ENCODE measurements around the gene CCDC107. TPM values are rescaled to one million over a fixed set of nuclear protein-coding genes. Genes with fewer than 3 reads are reported as not detected.

The CCDC107 gene
- total RNA-seq, 2 donors from 2014 or later, result 12.0 to 21.5 TPM

DNA sequence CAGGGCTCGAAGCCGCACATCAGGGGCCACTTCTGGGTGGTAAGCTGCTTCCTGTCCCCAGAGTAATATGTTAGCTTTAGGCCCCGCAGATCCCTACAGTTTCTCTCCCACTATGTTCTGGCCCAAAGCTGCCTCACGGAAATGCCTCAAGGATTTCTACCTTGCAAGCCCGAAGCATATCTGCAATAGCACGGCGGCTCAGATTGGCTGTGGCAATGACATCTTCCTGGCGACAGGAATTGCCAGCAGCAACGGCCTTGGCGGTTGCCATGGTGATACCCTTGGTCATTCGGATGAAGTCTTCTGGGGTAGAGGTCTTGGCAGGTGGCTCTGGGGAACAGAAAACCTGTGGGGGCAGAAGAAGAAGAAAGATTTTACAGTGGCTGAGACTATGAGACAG lies 41.9 kb downstream of the CCDC107 start:
- Mint-ChIP-seq H3K27me3 (no peaks in the 10 kb centered on the region), H3K4me3 (no peak overlapping the region), H3K27ac (no peak overlapping the region), H3K4me1 (ENCODE audit: low read depth in 2 of 2) (peaks cover 8 to 13% of the 10 kb centered on the region in 2 donors), H3K36me3 (peaks cover 16% of the 10 kb centered on the region), H3K9me3 (no peaks in the 10 kb centered on the region)
- ATAC-seq, result no peak
- DNase-seq (ENCODE audit: low spot score), result no peak

DNA sequence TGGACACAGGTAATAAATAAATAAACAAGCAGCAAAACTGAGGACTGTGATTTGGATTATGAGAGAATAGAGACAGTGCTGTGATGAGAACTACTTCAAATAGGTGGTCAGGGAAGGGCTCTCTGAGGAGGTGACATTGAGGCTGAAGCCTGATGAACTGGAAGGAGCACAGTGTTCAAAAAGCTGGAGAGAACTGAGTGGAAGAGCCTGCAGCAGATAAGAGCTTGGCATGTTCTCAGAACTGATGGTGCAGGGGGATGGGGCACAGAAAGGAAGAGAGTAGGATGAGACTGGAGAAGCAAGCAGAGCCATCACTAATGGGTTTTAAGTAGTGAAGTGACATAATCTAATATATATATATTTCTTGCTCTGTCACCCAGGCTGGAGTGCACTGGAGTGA lies 42.9 kb downstream of the CCDC107 start:
- ATAC-seq (no peak), DNase-seq (ENCODE audit: low spot score) (no peak)
- no peak overlapping the region for H3K27ac Mint-ChIP-seq
- no peak overlapping the region for H3K4me3 Mint-ChIP-seq
- H3K36me3 Mint-ChIP-seq, result peaks cover 16% of the 10 kb centered on the region
- no peaks in the 10 kb centered on the region for H3K9me3 Mint-ChIP-seq
- H3K27me3 Mint-ChIP-seq, result no peaks in the 10 kb centered on the region
- H3K4me1 Mint-ChIP-seq (ENCODE audit: low read depth in 2 of 2), result peaks cover 8 to 13% of the 10 kb centered on the region in 2 donors

DNA sequence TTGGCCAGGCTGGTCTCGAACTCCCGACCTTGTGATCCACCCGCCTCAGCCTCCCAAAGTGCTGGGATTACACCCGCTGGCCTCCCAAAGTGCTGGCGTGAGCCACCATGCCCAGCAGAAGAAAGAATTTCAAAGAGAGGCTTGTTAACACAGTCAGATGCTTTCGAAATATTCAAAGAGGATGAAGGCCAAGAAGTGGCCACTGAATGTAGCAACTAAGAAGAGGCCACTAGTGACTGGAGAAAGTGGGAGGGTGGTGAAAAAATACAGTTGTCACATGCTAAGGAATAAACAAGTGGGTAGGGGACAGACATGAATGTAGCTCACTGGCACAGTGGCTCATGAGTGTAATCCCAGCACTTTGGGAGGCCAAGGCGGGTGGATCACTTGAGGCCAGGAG lies 44.6 kb downstream of the CCDC107 start:
- Mint-ChIP-seq H3K9me3 (no peaks in the 10 kb centered on the region), H3K36me3 (peaks cover 14% of the 10 kb centered on the region), H3K4me1 (ENCODE audit: low read depth in 2 of 2) (peaks cover 0 to 6% of the 10 kb centered on the region in 2 donors), H3K4me3 (no peak overlapping the region), H3K27me3 (no peaks in the 10 kb centered on the region), H3K27ac (no peak overlapping the region)
- no peak for DNase-seq (ENCODE audit: low spot score)
- ATAC-seq, result no peak

DNA sequence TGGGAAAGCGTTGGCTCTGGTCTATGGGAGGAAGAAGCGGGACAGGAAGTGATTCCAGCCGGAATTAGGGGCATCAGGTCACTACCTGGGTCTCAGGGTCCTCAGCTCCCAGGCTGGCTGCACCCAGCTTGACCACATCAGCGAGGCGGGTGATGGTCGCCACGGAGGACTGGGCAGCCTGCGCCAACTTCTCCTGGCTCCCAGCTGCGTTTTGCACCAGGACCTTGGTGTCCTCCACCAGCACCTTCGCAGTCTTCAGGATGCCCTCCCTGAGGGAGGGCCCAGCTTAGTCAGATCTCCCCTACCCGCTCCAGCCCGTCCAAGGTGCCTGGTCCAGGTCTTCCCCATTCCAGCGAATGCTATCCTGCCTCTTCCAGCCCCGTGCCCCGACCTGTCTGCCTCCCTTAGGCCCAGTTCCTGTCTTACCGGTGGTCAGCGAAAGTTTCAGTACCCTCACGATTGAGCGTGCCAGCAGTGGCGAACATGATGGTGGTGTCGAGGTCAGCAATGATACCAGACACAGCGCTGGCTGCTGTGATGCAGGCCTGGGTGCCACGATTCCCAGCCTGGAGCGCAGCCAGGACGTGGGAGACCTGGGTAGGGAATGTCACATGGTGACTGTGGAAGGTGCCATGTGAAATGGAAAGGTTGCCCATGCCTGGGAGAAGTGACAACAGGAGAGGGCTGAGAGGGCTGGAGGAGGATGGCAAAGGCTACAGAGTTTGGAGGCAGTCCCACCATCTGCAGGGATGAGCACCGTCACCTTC lies 46.0 kb downstream of the CCDC107 start:
- H3K9me3 Mint-ChIP-seq, result no peaks in the 10 kb centered on the region
- ATAC-seq (no peak), DNase-seq (ENCODE audit: low spot score) (no peak)
- no peak overlapping the region for H3K27ac Mint-ChIP-seq
- H3K36me3 Mint-ChIP-seq, result peaks cover 28% of the 10 kb centered on the region
- H3K27me3 Mint-ChIP-seq, result no peaks in the 10 kb centered on the region
- no peak overlapping the region for H3K4me3 Mint-ChIP-seq
- H3K4me1 Mint-ChIP-seq (ENCODE audit: low read depth in 2 of 2), result peaks cover 0 to 7% of the 10 kb centered on the region in 2 donors

DNA sequence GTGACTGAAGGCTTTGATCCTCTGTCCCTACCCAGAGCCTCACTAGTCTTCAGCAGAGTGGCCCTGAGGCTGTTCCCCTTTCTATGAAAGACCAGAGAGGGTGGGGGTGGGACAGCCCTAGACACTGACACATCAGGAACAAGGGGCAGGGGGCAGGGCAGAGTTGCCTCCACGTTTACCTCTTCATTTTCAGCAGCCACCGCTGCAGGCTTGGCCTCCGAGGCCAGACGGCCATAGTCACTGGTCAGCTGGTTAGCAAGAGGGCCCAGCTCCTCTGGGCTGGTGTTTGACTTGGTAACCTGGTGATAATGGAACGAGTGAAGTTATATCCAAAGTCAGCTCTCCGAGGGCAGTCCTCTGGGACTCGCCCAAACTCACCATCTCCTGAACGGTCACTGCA lies 47.3 kb downstream of the CCDC107 start:
- H3K9me3 Mint-ChIP-seq, result no peaks in the 10 kb centered on the region
- no peaks in the 10 kb centered on the region for H3K27me3 Mint-ChIP-seq
- DNase-seq (ENCODE audit: low spot score) (no peak), ATAC-seq (no peak)
- H3K4me3 Mint-ChIP-seq, result no peak overlapping the region
- peaks cover 0 to 7% of the 10 kb centered on the region in 2 donors for H3K4me1 Mint-ChIP-seq (ENCODE audit: low read depth in 2 of 2)
- no peak overlapping the region for H3K27ac Mint-ChIP-seq
- peaks cover 31% of the 10 kb centered on the region for H3K36me3 Mint-ChIP-seq

DNA sequence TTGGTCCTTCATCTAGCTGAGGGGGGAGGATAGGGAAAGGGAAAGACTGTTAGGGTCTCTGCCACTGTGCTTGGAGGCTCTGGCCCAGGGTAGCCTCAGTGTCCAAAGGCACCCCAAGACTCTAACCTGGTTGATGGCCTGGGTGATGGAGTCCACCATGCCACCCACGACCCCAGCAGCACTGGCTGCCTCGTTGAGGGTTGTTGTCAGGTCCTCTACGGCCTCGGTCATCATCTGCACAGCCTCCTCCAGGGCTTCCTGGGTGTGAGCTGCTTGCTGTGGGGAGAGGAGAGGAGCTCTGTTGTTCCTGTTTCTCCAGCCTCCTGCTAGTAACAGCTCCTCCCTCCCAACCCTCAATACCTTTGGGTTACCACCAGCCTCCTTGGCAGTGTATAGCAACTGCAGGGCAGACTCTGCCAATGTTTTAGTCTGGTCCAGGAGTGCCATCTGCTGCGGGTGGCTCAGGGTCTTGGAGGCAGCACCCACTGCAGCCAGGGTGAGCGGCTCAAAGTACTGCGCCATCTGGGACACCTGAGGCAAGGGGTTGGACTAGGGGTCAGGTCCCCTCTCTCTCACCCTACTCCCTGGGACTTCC lies 47.8 kb downstream of the CCDC107 start:
- ATAC-seq (peak in 1 of 2 donors; percentile 13), DNase-seq (ENCODE audit: low spot score) (no peak)
- no peak overlapping the region for H3K27ac Mint-ChIP-seq
- no peak overlapping the region for H3K4me3 Mint-ChIP-seq
- no peaks in the 10 kb centered on the region for H3K9me3 Mint-ChIP-seq
- H3K4me1 Mint-ChIP-seq (ENCODE audit: low read depth in 2 of 2), result peaks cover 0 to 7% of the 10 kb centered on the region in 2 donors
- H3K36me3 Mint-ChIP-seq, result peaks cover 36% of the 10 kb centered on the region
- H3K27me3 Mint-ChIP-seq, result no peaks in the 10 kb centered on the region

DNA sequence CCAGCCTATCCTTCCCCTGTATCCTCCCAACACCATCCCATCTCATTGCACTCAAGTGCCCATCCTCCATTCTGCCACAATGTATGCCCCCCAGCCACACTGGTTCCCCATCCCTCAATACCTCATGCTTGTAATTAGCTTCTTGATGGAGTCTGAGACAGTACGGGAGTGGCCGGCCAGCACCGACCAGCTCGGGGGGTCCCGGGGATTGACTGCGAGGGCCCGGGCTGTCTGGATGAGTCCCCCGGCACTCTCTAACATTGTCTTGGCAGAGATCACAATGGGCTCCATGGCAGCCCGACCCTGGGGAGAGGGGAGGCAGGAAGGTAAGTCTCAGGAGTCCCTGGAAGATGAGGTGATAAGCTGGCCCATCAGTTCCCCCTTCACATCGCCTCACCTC lies 48.9 kb downstream of the CCDC107 start:
- H3K4me1 Mint-ChIP-seq (ENCODE audit: low read depth in 2 of 2), result peaks cover 0 to 11% of the 10 kb centered on the region in 2 donors
- peaks cover 47% of the 10 kb centered on the region for H3K36me3 Mint-ChIP-seq

DNA sequence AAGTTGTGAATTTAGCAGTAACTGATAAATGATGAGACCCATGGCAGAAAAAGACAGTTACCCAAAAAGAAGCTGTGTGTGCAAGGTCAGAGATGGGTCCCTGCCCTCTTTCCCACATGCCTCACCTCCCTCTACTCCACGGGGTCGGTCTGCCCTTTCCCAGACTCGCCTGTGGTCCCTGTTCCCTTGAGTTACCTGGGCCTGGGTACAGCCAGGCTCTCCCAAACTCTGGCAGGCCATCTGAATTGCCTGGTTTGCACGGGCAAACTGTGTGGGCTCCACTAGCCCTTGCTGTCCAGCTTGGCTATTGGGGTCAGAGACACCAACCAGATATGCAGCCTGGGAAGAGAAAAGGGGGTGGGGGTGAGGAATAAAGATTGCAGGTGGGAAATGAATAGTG lies 50.1 kb downstream of the CCDC107 start:
- Mint-ChIP-seq H3K4me1 (ENCODE audit: low read depth in 2 of 2) (peaks cover 0 to 11% of the 10 kb centered on the region in 2 donors), H3K27me3 (no peaks in the 10 kb centered on the region), H3K36me3 (peaks cover 43% of the 10 kb centered on the region), H3K27ac (no peak overlapping the region), H3K9me3 (no peaks in the 10 kb centered on the region), H3K4me3 (no peak overlapping the region)
- DNase-seq (ENCODE audit: low spot score) (no peak), ATAC-seq (no peak)

More for the DNA sequence above, 48.9 kb downstream of the CCDC107 start:
- Mint-ChIP-seq H3K9me3 (no peaks in the 10 kb centered on the region), H3K27me3 (no peaks in the 10 kb centered on the region), H3K27ac (peak overlapping the region; percentile 20 to 64), H3K4me3 (no peak overlapping the region)
- ATAC-seq, result no peak
- no peak for DNase-seq (ENCODE audit: low spot score)

DNA sequence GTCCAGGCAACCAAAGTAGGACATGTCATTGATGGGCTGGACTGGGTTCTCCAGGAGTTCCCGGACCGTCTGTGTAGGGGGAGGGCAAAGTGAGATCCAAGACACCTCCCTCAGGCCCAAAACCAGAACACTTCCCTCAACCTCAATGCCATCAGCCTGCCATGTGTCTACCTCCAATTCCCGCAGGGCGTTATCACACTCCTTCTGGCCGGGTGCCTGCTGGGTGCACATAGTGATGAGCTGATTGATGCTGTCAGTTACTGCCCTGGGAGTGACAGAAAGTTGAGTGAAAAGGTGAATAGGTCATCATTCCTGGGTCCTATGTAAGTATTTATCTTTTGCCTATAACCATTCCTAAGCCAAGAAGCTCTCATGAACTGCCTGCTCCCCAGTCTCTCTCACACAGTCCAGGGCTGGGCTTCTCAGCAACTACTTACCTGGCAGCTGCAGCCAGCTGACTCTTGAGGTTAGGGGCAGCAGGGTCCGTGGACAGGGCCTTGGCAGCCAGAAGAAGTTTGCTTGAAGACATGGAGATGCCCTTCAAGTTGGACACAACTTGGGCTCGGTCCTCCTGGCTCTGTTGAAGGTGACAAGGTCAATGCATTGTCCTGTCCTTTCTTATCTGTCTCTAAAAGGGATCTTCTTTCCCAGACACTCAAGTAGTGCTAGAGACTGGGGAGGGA lies 52.9 kb downstream of the CCDC107 start:
- no peak overlapping the region for H3K27ac Mint-ChIP-seq
- H3K36me3 Mint-ChIP-seq, result peaks cover 50% of the 10 kb centered on the region
- H3K4me3 Mint-ChIP-seq, result no peak overlapping the region
- DNase-seq (ENCODE audit: low spot score) (no peak), ATAC-seq (peak; percentile 7 to 48)
- no peaks in the 10 kb centered on the region for H3K27me3 Mint-ChIP-seq
- H3K9me3 Mint-ChIP-seq, result no peaks in the 10 kb centered on the region
- H3K4me1 Mint-ChIP-seq (ENCODE audit: low read depth in 2 of 2), result peaks cover 0 to 15% of the 10 kb centered on the region in 2 donors

Other genes with a start within 250 kb of the CCDC107 start
- 1 to 10 TPM; 5.6 to 8.3 TPM for gene RUSC2, start 168.2 kb upstream of the CCDC107 start, total RNA-seq
- gene TESK1, start 53.0 kb upstream of the CCDC107 start, total RNA-seq, result 10 to 100 TPM; 41.4 to 43.3 TPM
- gene CD72, start 39.9 kb upstream of the CCDC107 start, total RNA-seq, result 1 to 10 TPM; 7.0 to 8.8 TPM
- gene SIT1, start 7.4 kb upstream of the CCDC107 start, total RNA-seq, result 1 to 10 TPM; 3.5 to 7.1 TPM
- 1,000 to 10,000 TPM; 3,856 to 4,437 TPM for gene RMRP, start 273 bp upstream of the CCDC107 start, total RNA-seq
- gene ARHGEF39, start 6.9 kb downstream of the CCDC107 start, total RNA-seq, result 10 to 100 TPM in 1 of 2 donors, 1 to 10 TPM in 1; 4.6 to 14.2 TPM
- gene CA9, start 15.6 kb downstream of the CCDC107 start, total RNA-seq, result not detected
- gene TPM2, start 31.6 kb downstream of the CCDC107 start, total RNA-seq, result 1 to 10 TPM; 1.4 to 5.9 TPM
- 100 to 1,000 TPM; 490 to 539 TPM for gene TLN1, start 73.9 kb downstream of the CCDC107 start, total RNA-seq
- gene CREB3, start 74.4 kb downstream of the CCDC107 start, total RNA-seq, result 10 to 100 TPM; 29.4 to 35.7 TPM
- 10 to 100 TPM; 68.4 to 81.4 TPM for gene GBA2, start 90.9 kb downstream of the CCDC107 start, total RNA-seq
- gene RGP1, start 91.0 kb downstream of the CCDC107 start, total RNA-seq, result 10 to 100 TPM; 17.9 to 19.6 TPM
- gene MSMP, start 96.0 kb downstream of the CCDC107 start, total RNA-seq, result not detected
- gene NPR2, start 133.3 kb downstream of the CCDC107 start, total RNA-seq, result 10 to 100 TPM in 1 of 2 donors, 1 to 10 TPM in 1; 5.0 to 11.3 TPM
- gene SPAG8, start 154.0 kb downstream of the CCDC107 start, total RNA-seq, result 1 to 10 TPM in 1 of 2 donors, under 1 TPM in 1; 0.19 to 1.6 TPM
- gene HINT2, start 156.8 kb downstream of the CCDC107 start, total RNA-seq, result 10 to 100 TPM; 40.8 to 46.8 TPM
- not detected for gene FAM221B, start 170.4 kb downstream of the CCDC107 start, total RNA-seq
- gene TMEM8B, start 170.9 kb downstream of the CCDC107 start, total RNA-seq, result 1 to 10 TPM; 1.8 TPM
- gene OR13J1, start 212.1 kb downstream of the CCDC107 start, total RNA-seq, result not detected
- gene HRCT1, start 247.9 kb downstream of the CCDC107 start, total RNA-seq, result not detected